K562 (cell line): ENCODE results near the gene IGSF9.

Experiments
- ESRRA ChIP-seq: fragments of 450-650 bp; IDR thresholded peaks from 2 replicates; pipeline ENCODE4 v1.6.1; 2014; ENCODE audit warnings: low read depth, mild to moderate bottlenecking, moderate library complexity, borderline replicate concordance
- TAF1 ChIP-seq: IDR thresholded peaks from 2 replicates; pipeline ENCODE4 v1.6.1; 2011; ENCODE audit warnings: mild to moderate bottlenecking, low read length, moderate library complexity; ENCODE audit not compliant: insufficient read depth, control insufficient read depth, severe bottlenecking; ENCODE audit errors: extremely low read depth
- ZNF311 ChIP-seq: fragments of 250-450 bp; sonication (Bioruptor Pico); IDR thresholded peaks from 2 replicates; pipeline ENCODE4 v1.4.0; 2020; ENCODE audit warnings: mild to moderate bottlenecking, moderate library complexity
- TF ChIP-seq, protein P1 (sequence below): sonication (generic); formaldehyde crosslinking; IDR thresholded peaks from 2 replicates; pipeline ENCODE4 v1.8.1; 2023; ENCODE audit warnings: mild to moderate bottlenecking, missing genetic modification reagents

DNA sequence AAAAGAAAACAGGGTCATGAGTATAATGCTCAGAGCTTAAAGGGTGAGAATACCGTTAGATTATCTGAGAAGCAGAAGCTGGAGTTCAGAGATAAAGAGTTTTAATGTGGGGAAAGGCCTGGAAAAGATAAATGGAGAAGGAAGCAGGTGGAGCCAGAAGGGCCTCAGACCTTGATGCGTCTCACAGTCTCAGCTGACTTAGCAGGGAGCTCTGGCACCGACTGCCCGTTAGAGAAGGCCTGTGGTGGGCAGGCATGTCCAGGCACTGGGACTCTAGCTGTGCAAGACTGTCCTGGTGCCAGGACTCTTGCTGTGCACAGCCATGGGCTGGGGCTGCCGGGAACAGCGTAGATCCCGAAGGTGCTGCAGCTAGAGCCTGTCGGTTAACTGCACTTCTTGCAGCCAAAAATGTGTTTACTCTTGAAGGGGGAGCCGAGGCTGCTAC is 12.4 kb upstream of the IGSF9 start:
- TF ChIP-seq TAF1 (no peak), ZNF311 (CRISPR knock-in tag) (no peak), ESRRA (no peak)
- TF ChIP-seq, protein P1, sequence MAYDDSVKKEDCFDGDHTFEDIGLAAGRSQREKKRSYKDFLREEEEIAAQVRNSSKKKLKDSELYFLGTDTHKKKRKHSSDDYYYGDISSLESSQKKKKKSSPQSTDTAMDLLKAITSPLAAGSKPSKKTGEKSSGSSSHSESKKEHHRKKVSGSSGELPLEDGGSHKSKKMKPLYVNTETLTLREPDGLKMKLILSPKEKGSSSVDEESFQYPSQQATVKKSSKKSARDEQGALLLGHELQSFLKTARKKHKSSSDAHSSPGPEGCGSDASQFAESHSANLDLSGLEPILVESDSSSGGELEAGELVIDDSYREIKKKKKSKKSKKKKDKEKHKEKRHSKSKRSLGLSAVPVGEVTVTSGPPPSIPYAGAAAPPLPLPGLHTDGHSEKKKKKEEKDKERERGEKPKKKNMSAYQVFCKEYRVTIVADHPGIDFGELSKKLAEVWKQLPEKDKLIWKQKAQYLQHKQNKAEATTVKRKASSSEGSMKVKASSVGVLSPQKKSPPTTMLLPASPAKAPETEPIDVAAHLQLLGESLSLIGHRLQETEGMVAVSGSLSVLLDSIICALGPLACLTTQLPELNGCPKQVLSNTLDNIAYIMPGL (CRISPR knock-in tag), result no peak
